Measurements from ENCODE around the gene ACOX3.

ACOX3 gene

DNA sequence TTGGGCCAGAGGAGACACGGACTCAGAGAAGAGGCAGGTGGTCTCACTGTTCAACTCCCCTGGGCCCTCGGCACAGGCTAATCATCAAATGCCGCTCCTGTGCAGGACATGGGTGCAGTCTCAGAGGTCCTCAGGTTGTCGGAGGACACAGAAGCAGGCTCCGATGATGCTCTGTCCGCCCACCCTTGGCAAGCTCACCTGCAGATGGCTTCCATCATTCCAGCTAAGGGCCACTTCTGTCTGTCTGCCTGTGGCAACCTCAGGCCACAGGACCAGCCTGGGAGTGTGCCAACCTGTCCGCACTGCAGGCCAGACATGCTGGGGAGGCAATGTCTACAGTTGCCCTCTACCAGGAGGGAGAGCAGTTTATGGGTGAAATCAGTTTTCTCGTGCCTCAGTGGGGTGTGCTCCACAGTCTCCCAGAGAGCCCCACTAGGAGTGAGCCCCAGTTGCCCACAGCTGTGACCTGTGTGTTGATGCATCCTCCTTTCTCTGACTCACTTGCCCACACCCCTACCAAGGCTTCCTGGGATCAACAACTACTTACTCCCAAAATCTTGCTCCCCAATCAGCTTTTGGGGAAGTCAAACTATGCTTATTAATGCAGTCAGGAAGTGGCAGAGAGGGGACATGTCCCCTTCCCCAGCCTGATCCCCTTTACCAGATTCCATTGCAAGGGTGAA, 115.1 kb downstream of the ACOX3 start:
- H3K27me3 ChIP-seq (ENCODE audit: control insufficient read depth in 1 of 2, insufficient read depth in 2 of 2, low read length in 2 of 2), result no peaks in the 10 kb centered on the region
- H3K9ac ChIP-seq (ENCODE audit: low read length), result no peak overlapping the region
- H3K9me3 ChIP-seq (ENCODE audit: low read length), result no peaks in the 10 kb centered on the region
- H3K27ac ChIP-seq (ENCODE audit: low read depth, low read length), result no peak overlapping the region
- H3K36me3 ChIP-seq (ENCODE audit: insufficient read depth, low read length), result no peaks in the 10 kb centered on the region
- H3K4me1 ChIP-seq (ENCODE audit: insufficient read depth, low read length), result peaks cover 7% of the 10 kb centered on the region
- H3K4me3 ChIP-seq (ENCODE audit: low read depth in 1 of 2, low read length in 2 of 2), result no peak overlapping the region

DNA sequence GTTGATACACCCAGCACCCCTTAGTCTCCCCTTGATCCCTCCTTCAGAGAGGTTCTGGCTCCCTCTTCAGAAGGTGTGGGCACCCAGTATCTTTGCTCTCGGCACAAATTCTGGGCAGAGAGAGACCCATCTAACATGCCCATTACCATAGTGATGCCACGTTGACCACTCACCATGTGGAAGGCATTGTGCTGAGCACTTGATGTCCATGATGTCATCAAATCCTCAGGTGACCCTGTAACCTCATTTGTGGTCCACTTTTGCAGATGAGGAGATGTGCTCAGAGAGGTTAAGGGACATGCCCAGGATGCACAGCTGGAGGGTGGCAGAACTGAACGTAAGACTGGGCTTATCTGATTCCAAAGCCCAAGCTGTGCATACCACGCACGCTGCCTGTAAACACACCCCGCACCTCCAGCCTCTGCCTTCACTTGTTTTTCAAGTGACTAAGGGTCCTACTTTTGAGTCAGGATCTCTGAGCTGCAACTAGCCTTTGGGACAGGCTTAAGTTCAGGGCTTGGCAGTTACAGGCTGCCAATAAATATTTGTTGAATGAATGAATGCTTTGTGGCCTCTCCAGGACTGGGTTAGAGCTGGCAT, 115.8 kb downstream of the ACOX3 start:
- Histone ChIP-seq H3K9me3 (ENCODE audit: low read length) (no peaks in the 10 kb centered on the region), H3K4me1 (ENCODE audit: insufficient read depth, low read length) (peaks cover 14% of the 10 kb centered on the region), H3K27ac (ENCODE audit: low read depth, low read length) (no peak overlapping the region), H3K36me3 (ENCODE audit: insufficient read depth, low read length) (no peaks in the 10 kb centered on the region), H3K9ac (ENCODE audit: low read length) (no peak overlapping the region), H3K27me3 (ENCODE audit: control insufficient read depth in 1 of 2, insufficient read depth in 2 of 2, low read length in 2 of 2) (no peaks in the 10 kb centered on the region), H3K4me3 (ENCODE audit: low read depth in 1 of 2, low read length in 2 of 2) (no peak overlapping the region)

DNA sequence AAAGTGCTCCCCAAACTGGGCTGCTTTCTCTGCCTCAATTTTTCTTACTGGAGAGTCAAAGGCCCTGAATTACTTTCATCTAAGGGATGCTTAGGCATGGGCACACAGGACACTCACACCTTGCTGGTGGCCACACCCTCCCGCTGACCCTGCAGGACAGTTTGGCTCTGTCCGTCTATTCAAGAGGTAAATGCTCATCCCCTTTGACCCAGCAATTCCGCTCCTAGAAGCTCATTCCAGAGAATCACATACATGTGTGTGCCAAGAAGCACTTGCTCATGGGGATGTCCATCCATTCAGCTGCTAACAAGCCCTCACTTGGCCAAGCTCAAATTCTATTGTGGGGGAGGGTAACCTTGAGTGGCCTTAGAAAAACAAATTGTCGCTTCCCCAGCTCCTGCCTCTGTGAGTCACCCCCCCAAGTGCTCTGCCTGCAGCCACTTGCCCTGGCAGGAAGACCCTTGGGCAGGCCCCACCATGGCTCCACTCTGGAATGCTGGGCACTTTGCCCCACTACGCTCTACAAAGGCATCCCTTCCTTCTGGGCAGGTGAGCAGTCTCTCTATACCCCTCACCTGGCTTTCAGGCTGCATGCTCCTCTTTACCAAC, 116.5 kb downstream of the ACOX3 start:
- Histone ChIP-seq H3K36me3 (ENCODE audit: insufficient read depth, low read length) (no peaks in the 10 kb centered on the region), H3K9me3 (ENCODE audit: low read length) (no peaks in the 10 kb centered on the region), H3K4me3 (ENCODE audit: low read depth in 1 of 2, low read length in 2 of 2) (no peak overlapping the region), H3K9ac (ENCODE audit: low read length) (no peak overlapping the region), H3K27me3 (ENCODE audit: control insufficient read depth in 1 of 2, insufficient read depth in 2 of 2, low read length in 2 of 2) (no peaks in the 10 kb centered on the region), H3K4me1 (ENCODE audit: insufficient read depth, low read length) (peaks cover 20% of the 10 kb centered on the region), H3K27ac (ENCODE audit: low read depth, low read length) (no peak overlapping the region)

DNA sequence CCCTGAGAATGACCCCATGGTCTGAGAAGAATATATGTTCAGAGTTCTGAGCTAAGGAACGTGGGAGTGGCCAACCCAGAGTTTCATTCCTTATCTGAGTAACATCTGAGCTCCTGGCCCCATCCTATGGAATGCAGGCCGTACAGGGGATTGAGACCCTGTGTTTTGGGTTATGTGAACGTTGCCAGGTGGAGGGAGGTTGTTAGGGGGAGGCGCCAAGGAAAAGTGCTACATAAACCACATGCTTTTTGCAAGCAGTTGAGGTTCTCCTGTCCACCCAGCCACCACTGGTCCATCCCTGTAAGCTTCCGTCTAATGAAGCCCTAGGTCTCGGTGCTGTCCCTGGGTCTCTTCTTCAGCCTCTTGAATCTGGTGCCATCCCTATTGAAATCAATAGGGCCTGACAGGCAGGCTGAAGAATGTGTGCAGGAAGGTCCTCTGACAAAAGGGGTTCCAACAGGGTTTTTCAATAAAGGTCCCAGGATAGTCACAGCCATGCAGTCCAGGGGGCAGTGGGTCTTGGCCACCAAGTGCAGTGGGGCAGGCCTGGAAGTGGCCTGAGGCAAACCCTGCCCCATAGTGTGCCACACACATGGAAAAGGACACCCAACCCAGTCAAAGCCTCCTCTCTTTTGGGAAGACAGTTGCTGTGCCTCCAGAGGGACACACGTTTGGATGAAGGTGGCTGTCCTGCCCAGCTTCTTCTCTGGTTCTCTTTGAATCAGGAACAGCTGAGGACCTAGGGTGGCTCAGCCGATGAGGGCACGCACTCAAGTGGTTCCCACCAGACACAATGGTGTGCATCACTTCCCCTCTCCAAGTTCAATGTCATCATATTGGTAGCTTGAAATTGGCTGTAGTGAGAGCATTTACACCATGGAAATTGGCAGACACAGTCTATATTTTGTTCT, 117.5 kb downstream of the ACOX3 start:
- Histone ChIP-seq H3K36me3 (ENCODE audit: insufficient read depth, low read length) (no peaks in the 10 kb centered on the region), H3K27me3 (ENCODE audit: control insufficient read depth in 1 of 2, insufficient read depth in 2 of 2, low read length in 2 of 2) (no peaks in the 10 kb centered on the region), H3K4me1 (ENCODE audit: insufficient read depth, low read length) (peaks cover 22% of the 10 kb centered on the region), H3K4me3 (ENCODE audit: low read depth in 1 of 2, low read length in 2 of 2) (no peak overlapping the region), H3K9me3 (ENCODE audit: low read length) (no peaks in the 10 kb centered on the region), H3K27ac (ENCODE audit: low read depth, low read length) (no peak overlapping the region), H3K9ac (ENCODE audit: low read length) (no peak overlapping the region)

DNA sequence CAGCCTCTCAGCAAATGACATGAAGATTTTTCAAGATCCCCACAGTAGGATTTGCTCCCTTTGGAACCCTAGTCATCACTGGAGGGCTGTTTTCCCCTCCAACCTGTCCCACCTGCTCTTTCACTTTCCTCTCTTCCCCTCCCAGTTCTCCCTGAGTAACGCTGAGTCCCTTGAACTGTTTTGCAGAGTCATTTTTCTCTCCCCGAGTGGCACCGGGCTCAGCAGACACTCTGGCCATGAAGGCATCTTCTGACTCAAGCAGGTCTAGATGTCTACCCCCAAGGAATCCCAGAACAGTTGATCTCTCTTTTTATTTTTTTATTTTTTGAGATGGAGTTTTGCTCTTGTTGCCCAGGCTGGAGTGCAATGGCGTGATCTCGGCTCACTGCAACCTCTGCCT, 118.8 kb downstream of the ACOX3 start:
- H3K27ac ChIP-seq (ENCODE audit: low read depth, low read length), result no peak overlapping the region
- no peak overlapping the region for H3K4me3 ChIP-seq (ENCODE audit: low read depth in 1 of 2, low read length in 2 of 2)
- no peaks in the 10 kb centered on the region for H3K27me3 ChIP-seq (ENCODE audit: control insufficient read depth in 1 of 2, insufficient read depth in 2 of 2, low read length in 2 of 2)
- no peak overlapping the region for H3K9ac ChIP-seq (ENCODE audit: low read length)
- peaks cover 22% of the 10 kb centered on the region for H3K4me1 ChIP-seq (ENCODE audit: insufficient read depth, low read length)
- no peaks in the 10 kb centered on the region for H3K9me3 ChIP-seq (ENCODE audit: low read length)
- no peaks in the 10 kb centered on the region for H3K36me3 ChIP-seq (ENCODE audit: insufficient read depth, low read length)

DNA sequence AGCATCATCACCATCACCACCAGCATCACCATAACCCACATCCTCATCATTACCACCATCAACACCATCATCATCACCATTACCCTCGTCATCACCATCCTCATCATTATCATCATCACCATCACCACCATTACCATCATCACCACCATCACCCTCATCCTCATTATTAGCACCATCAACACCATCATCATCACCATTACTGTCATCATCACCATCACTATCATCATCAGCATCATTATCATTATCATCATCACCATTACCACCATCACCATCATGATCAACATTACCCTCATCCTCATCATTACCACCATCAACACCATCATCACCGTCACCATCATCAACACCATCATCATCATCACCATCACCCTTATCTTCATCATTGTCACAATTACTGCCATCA, 119.3 kb downstream of the ACOX3 start:
- Histone ChIP-seq H3K4me1 (ENCODE audit: insufficient read depth, low read length) (peaks cover 23% of the 10 kb centered on the region), H3K9me3 (ENCODE audit: low read length) (no peaks in the 10 kb centered on the region), H3K36me3 (ENCODE audit: insufficient read depth, low read length) (no peaks in the 10 kb centered on the region), H3K27me3 (ENCODE audit: control insufficient read depth in 1 of 2, insufficient read depth in 2 of 2, low read length in 2 of 2) (no peaks in the 10 kb centered on the region), H3K9ac (ENCODE audit: low read length) (no peak overlapping the region), H3K4me3 (ENCODE audit: low read depth in 1 of 2, low read length in 2 of 2) (no peak overlapping the region), H3K27ac (ENCODE audit: low read depth, low read length) (no peak overlapping the region)

DNA sequence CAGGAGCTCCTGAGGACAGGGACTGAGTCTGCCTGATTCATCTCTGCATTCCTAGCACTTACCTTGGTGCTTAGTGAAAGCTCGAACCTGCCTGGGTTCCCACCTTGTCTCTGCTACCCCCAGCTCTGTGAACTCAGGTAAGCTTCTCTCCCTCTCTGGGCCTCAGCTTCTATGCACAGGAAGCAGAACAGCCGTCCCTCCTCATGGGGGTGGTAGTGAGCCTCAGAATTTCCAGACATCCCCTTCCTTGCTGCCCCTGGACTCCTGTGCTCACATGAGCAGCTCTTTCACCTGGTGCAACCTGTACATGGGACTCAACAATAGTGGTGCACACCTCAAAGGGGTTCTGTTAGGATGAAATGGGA, 120.2 kb downstream of the ACOX3 start:
- no peak overlapping the region for H3K9ac ChIP-seq (ENCODE audit: low read length)
- H3K4me1 ChIP-seq (ENCODE audit: insufficient read depth, low read length), result peaks cover 32% of the 10 kb centered on the region
- peak overlapping the region; percentile 64 for H3K27ac ChIP-seq (ENCODE audit: low read depth, low read length)
- H3K4me3 ChIP-seq (ENCODE audit: low read depth in 1 of 2, low read length in 2 of 2), result peak overlapping the region in 1 of 2 donors; percentile 7
- no peaks in the 10 kb centered on the region for H3K9me3 ChIP-seq (ENCODE audit: low read length)
- no peaks in the 10 kb centered on the region for H3K36me3 ChIP-seq (ENCODE audit: insufficient read depth, low read length)
- no peaks in the 10 kb centered on the region for H3K27me3 ChIP-seq (ENCODE audit: control insufficient read depth in 1 of 2, insufficient read depth in 2 of 2, low read length in 2 of 2)

DNA sequence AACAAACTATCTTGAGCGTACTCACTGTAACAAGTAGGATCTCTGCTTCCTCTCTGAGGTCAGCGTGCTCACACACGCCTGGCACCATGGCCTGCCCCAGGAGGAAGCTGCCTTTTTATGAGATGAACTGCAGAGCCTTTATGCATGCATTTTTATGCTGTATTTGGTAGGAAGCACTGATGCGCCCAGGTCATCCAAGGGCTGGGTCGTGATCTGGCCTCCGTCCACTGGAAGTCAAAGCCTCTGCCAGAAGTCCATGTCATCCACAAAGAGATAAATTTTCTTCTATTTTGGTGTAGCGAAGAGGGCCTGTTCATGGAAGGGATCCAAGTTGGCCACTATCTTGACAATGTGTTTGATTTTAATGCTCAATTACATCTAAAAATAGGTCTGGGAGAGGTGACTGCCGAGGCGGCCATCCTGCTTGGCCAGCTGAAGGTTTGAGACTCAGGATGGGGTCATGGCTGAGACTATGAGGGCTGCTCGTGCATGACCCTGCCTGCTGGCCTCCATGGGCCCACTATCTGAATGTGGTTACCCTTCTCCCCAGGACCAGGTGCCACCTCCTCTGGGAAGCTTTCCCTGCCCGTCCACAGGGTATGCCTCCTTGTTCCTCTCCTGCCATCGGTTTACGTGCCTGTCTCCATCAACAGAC, 120.7 kb downstream of the ACOX3 start:
- Histone ChIP-seq H3K36me3 (ENCODE audit: insufficient read depth, low read length) (no peaks in the 10 kb centered on the region), H3K4me3 (ENCODE audit: low read depth in 1 of 2, low read length in 2 of 2) (peak overlapping the region in 1 of 2 donors; percentile 7), H3K4me1 (ENCODE audit: insufficient read depth, low read length) (peaks cover 32% of the 10 kb centered on the region), H3K9ac (ENCODE audit: low read length) (no peak overlapping the region), H3K27ac (ENCODE audit: low read depth, low read length) (peak overlapping the region; percentile 64), H3K9me3 (ENCODE audit: low read length) (no peaks in the 10 kb centered on the region), H3K27me3 (ENCODE audit: control insufficient read depth in 1 of 2, insufficient read depth in 2 of 2, low read length in 2 of 2) (no peaks in the 10 kb centered on the region)

DNA sequence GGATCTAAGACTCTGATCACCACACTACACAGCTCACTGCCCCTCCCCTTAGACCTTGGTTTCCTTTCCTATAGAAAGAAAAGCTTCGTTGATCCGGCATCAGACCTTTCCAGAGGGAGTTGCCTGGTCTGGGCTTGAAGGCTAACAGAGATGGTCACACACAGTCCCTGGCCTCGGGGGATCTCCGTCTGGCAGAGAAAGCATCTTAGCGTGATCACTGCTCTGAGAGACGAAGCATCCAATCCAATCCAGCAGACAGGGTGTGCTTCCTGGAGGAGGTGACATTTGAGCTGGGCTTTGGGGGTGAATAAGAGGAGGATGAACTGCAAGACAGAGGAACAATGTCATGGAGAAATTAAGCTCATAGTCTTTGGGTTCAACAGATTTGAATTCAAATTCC, 121.5 kb downstream of the ACOX3 start:
- no peak overlapping the region for H3K4me3 ChIP-seq (ENCODE audit: low read depth in 1 of 2, low read length in 2 of 2)
- no peak overlapping the region for H3K27ac ChIP-seq (ENCODE audit: low read depth, low read length)

DNA sequence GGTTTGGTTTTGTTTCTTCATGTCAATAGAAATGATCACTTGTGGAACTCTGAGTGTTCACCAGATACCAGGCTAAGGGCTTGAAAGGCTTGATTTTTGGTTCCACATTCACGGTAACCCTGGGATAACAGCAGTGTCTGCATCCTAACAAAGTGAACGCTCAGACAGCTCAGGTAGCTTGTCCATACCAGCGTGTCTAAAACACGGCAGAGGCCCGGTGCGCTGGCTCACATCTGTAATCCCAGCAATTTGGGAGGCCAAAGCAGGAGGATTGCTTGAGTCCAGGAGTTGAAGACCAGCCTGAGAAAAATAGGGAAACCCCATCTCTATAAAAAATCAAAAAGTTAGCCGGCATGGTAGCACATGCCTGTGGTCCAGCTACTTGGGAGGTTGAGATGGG, 122.0 kb downstream of the ACOX3 start:
- no peaks in the 10 kb centered on the region for H3K9me3 ChIP-seq (ENCODE audit: low read length)
- peaks cover 32% of the 10 kb centered on the region for H3K4me1 ChIP-seq (ENCODE audit: insufficient read depth, low read length)
- H3K4me3 ChIP-seq (ENCODE audit: low read depth in 1 of 2, low read length in 2 of 2), result no peak overlapping the region
- no peaks in the 10 kb centered on the region for H3K36me3 ChIP-seq (ENCODE audit: insufficient read depth, low read length)
- no peak overlapping the region for H3K27ac ChIP-seq (ENCODE audit: low read depth, low read length)
- H3K27me3 ChIP-seq (ENCODE audit: control insufficient read depth in 1 of 2, insufficient read depth in 2 of 2, low read length in 2 of 2), result no peaks in the 10 kb centered on the region
- no peak overlapping the region for H3K9ac ChIP-seq (ENCODE audit: low read length)

More for the DNA sequence above, 121.5 kb downstream of the ACOX3 start:
- H3K9me3 ChIP-seq (ENCODE audit: low read length), result no peaks in the 10 kb centered on the region
- H3K36me3 ChIP-seq (ENCODE audit: insufficient read depth, low read length), result no peaks in the 10 kb centered on the region
- peaks cover 32% of the 10 kb centered on the region for H3K4me1 ChIP-seq (ENCODE audit: insufficient read depth, low read length)
- H3K9ac ChIP-seq (ENCODE audit: low read length), result no peak overlapping the region
- no peaks in the 10 kb centered on the region for H3K27me3 ChIP-seq (ENCODE audit: control insufficient read depth in 1 of 2, insufficient read depth in 2 of 2, low read length in 2 of 2)

DNA sequence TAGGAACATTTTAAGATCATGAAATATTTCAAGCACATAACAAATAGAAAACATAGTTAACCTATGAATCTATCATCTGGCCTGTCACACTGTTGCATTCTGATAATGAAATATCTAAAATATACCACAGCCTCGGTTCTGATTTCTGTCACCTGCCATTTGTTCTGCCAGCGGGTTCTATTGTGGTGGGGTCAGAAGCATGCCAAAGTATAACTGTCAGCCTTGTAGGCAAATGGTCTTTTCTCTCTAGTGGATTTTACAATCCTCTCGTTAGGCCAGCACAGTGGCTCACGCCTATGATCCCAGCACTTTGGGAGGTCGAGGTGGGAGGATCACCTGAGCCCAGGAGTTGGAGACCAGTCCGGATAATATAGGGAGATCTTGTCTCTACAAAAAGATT, 123.0 kb downstream of the ACOX3 start:
- Histone ChIP-seq H3K9me3 (ENCODE audit: low read length) (no peaks in the 10 kb centered on the region), H3K27ac (ENCODE audit: low read depth, low read length) (no peak overlapping the region), H3K4me1 (ENCODE audit: insufficient read depth, low read length) (peaks cover 32% of the 10 kb centered on the region), H3K4me3 (ENCODE audit: low read depth in 1 of 2, low read length in 2 of 2) (no peak overlapping the region), H3K9ac (ENCODE audit: low read length) (no peak overlapping the region), H3K36me3 (ENCODE audit: insufficient read depth, low read length) (no peaks in the 10 kb centered on the region), H3K27me3 (ENCODE audit: control insufficient read depth in 1 of 2, insufficient read depth in 2 of 2, low read length in 2 of 2) (no peaks in the 10 kb centered on the region)
